Measurements from ENCODE around the gene KANSL1. TPM values are rescaled to one million over a fixed set of nuclear protein-coding genes. Genes with fewer than 3 reads are reported as not detected.
A peak's percentile ranks its signal among the peaks of the same experiment; 100 is the strongest.

KANSL1 gene
- total RNA-seq, 1 donor from 2014 or later: 154 TPM

GRCh38 chr17:46060461-46060860 is 132.8 kb downstream of the KANSL1 start:
- Mint-ChIP-seq H3K27me3 (ENCODE audit: unreplicated experiment) (peaks cover 10% of the 10 kb centered on the region), H3K4me3 (ENCODE audit: unreplicated experiment) (no peak overlapping the region), H3K27ac (ENCODE audit: unreplicated experiment) (no peak overlapping the region), H3K36me3 (ENCODE audit: low read depth, unreplicated experiment) (peaks cover 14% of the 10 kb centered on the region), H3K9me3 (ENCODE audit: unreplicated experiment) (no peaks in the 10 kb centered on the region), H3K4me1 (ENCODE audit: unreplicated experiment) (peaks cover 6% of the 10 kb centered on the region)
- no peak for TF ChIP-seq CTCF (IDR thresholded peaks at IDR 0.05; ENCODE audit: unreplicated experiment)
- no peak for DNase-seq (ENCODE audit: low spot score)

GRCh38 chr17:46059486-46059885 is 133.7 kb downstream of the KANSL1 start:
- Mint-ChIP-seq H3K9me3 (ENCODE audit: unreplicated experiment) (no peaks in the 10 kb centered on the region), H3K36me3 (ENCODE audit: low read depth, unreplicated experiment) (peaks cover 14% of the 10 kb centered on the region), H3K4me3 (ENCODE audit: unreplicated experiment) (no peak overlapping the region), H3K4me1 (ENCODE audit: unreplicated experiment) (peaks cover 6% of the 10 kb centered on the region), H3K27me3 (ENCODE audit: unreplicated experiment) (peaks cover 6% of the 10 kb centered on the region), H3K27ac (ENCODE audit: unreplicated experiment) (peak overlapping the region; percentile 36)
- TF ChIP-seq CTCF (IDR thresholded peaks at IDR 0.05; ENCODE audit: unreplicated experiment): no peak
- DNase-seq (ENCODE audit: low spot score): no peak

- H3K27ac Mint-ChIP-seq (ENCODE audit: unreplicated experiment): no peak overlapping the region
- H3K4me1 Mint-ChIP-seq (ENCODE audit: unreplicated experiment): peaks cover 6% of the 10 kb centered on the region
- peaks cover 14% of the 10 kb centered on the region for H3K36me3 Mint-ChIP-seq (ENCODE audit: low read depth, unreplicated experiment)
- no peak for TF ChIP-seq CTCF (IDR thresholded peaks at IDR 0.05; ENCODE audit: unreplicated experiment)
- peaks cover 6% of the 10 kb centered on the region for H3K27me3 Mint-ChIP-seq (ENCODE audit: unreplicated experiment)
- no peaks in the 10 kb centered on the region for H3K9me3 Mint-ChIP-seq (ENCODE audit: unreplicated experiment)
- no peak overlapping the region for H3K4me3 Mint-ChIP-seq (ENCODE audit: unreplicated experiment)
- DNase-seq (ENCODE audit: low spot score): no peak
Measured at GRCh38 chr17:46057366-46057765, 135.9 kb downstream of the KANSL1 start.

- H3K27ac Mint-ChIP-seq (ENCODE audit: unreplicated experiment): no peak overlapping the region
- peaks cover 6% of the 10 kb centered on the region for H3K27me3 Mint-ChIP-seq (ENCODE audit: unreplicated experiment)
- no peak for TF ChIP-seq CTCF (IDR thresholded peaks at IDR 0.05; ENCODE audit: unreplicated experiment)
- no peak for DNase-seq (ENCODE audit: low spot score)
- peaks cover 14% of the 10 kb centered on the region for H3K36me3 Mint-ChIP-seq (ENCODE audit: low read depth, unreplicated experiment)
- no peaks in the 10 kb centered on the region for H3K9me3 Mint-ChIP-seq (ENCODE audit: unreplicated experiment)
- peaks cover 6% of the 10 kb centered on the region for H3K4me1 Mint-ChIP-seq (ENCODE audit: unreplicated experiment)
- H3K4me3 Mint-ChIP-seq (ENCODE audit: unreplicated experiment): no peak overlapping the region
Measured at GRCh38 chr17:46056800-46057304, 136.4 kb downstream of the KANSL1 start.

- Mint-ChIP-seq H3K4me1 (ENCODE audit: unreplicated experiment) (peaks cover 3% of the 10 kb centered on the region), H3K36me3 (ENCODE audit: low read depth, unreplicated experiment) (peaks cover 24% of the 10 kb centered on the region), H3K4me3 (ENCODE audit: unreplicated experiment) (no peak overlapping the region), H3K9me3 (ENCODE audit: unreplicated experiment) (no peaks in the 10 kb centered on the region), H3K27me3 (ENCODE audit: unreplicated experiment) (peaks cover 13% of the 10 kb centered on the region), H3K27ac (ENCODE audit: unreplicated experiment) (peak overlapping the region; percentile 74)
- no peak for TF ChIP-seq CTCF (IDR thresholded peaks at IDR 0.05; ENCODE audit: unreplicated experiment)
- DNase-seq (ENCODE audit: low spot score): no peak
Measured at GRCh38 chr17:46053911-46054534, 139.2 kb downstream of the KANSL1 start.

Data from endothelial cell (in vitro differentiated cells).